COR-L47 (cell line): Measurements from ENCODE around the gene RPS6KA5.
A peak's percentile ranks its signal among the peaks of the same experiment; 100 is the strongest.
"Not testable (repeated sequence)": the region's sequence is repeated elsewhere in the genome, so short reads cannot be mapped to it uniquely, and the experiment has no call there.

Experiments used
- DNase-seq: peaks from one replicate; lab custom pipeline; 2025; lab: John Stamatoyannopoulos, UW

The RPS6KA5 gene

DNA sequence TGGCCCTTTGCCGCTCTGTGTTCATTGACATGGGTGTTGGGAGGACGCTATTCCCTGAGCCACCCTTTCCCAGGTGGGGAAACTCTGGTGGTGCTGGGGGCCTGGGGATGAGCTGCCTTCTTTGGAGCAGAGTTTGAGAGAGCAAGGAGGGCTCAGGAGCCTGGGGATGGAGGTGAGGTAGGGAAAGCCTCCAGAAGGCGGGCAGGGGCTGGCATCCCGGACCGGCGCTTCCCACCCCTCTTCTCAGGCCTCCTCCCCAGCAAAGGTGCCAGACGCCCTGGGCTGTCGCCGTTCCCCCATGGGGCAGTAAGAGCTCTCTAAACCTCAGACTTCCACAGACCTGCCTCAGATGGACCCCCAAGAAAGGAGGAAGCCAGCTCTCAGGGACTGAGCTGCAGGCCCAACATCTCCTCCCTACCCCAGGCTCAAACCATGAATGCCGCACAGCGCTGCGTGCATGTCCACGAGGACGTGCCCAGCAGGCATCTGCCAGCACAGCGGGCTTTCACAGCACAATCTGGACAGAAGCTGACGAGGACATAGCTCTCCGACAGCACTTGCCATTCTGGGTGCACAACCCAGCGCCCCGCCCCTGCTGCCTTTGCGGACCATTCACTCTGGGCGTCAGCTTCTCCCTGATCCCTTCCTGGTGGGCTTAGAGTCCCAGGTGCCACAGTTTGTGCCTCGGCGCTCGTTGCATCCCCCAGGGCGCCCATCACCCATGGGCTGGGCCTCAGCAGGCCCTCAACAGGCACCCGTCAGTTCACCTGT is 229.3 kb downstream of the RPS6KA5 start:
- no peak for DNase-seq

DNA sequence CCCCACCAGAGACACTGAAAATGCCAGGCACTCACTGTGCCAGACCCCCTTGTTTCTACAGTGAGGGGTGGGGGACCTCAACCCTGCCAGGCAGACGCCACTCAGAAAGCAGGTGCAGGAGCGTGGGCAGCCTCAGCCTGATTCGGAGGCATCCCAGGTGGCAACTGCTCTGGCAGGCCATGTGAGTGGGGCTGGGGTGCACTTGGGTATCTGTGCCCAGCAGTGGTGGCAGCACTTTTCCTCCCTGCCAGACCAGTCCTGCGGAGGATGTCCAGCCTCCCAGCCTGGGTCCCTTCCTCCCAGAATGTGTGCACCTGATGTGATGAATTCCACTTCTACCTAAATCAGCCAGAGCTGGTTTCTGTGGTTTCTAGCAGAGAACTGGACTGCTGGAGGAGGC is 230.8 kb downstream of the RPS6KA5 start:
- no peak for DNase-seq

DNA sequence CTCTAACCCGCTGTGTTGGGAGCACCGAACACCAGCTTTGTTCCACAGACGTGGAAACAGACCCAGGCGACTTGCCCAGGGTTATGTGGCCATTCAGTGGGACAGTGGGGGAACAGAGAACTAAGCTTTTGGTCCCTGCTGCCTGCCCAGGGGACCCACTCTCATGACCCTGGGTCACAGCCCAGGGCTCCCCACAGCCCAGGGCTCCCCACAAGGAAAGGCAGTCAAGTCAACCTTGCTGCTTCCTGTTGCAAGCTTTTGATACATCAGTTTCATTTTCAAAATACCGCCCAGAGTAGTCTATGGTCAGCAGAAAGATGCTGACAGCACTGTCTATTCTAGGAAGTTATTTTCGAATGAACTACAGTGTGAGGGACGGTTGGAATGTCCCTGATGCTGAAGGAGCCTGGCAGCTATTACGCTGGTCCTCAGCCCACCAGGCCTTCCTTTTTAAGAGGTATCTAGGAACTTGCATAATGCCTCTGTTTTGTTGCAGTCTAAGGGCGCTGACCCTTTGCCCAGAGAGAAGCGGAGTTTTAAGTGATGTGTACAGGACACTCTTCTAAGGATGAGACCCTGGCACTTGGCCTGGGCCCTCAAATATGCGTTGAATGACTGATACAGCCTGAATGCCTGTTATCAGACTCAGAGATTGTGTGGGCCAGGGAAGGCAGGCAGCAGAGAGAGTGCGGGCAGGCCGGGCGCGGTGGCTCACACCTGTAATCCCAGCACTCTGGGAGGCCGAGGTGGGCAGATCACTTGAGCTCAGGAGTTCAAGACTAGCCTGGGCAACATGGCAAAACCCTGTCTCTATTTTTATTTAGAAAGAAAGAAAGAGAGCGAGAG is 231.6 kb downstream of the RPS6KA5 start:
- no peak for DNase-seq

DNA sequence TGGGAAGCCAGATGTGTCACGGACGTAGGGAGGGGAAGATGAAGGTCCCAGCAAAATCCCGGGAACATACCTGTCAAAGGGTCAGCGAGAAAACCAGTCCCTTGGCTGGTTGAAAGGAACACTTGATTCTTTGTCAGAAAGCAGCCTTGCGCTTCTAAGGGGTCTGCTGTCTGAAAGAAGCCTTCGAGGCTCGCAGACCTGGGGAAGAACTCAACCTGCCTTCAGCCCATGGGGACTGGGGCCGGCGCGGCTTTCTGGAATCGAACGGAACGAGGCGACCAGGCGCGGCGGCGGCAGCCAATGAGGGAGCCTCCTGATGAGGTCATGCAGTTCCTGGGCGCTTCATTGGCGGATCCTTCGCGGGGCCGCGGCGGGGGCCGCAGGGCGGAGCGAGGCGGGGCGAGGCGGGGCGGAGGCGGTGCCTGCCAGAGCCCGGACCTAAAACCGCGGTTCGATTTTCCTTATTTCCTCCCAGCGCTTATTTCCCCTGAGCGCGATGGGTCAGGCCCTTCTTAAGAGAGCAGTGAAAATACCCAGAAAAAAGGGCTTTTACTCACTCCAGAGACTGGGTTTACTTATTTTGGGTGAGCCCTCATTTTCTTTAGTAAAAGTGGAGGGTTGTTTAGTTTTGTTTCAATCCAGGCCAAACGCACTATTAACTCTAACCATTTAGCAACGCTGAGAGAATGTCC is 232.4 kb downstream of the RPS6KA5 start:
- peak; percentile 86 for DNase-seq

GRCh38 chr14:90823542-90823941 is 236.9 kb downstream of the RPS6KA5 start:
- DNase-seq: not testable (repeated sequence)

DNA sequence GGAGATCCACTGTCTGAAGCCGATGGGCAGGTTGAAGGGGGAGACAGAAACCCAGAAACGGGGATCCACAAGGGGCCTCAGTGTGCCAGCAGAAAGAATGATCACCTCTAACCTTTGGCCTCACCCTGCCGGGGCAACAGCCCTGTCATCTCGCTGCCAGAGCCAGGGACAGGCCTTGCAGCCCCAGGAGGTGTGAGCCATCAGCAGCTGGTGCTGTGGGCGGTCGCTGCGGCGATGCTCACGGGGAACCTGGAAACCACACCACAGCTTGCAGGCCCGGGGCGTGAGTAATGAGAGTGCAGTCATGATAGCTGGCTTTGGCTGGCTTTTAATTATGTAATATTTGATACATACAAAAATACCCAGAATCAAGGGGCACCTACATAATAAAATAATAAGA is 239.5 kb downstream of the RPS6KA5 start:
- peak; percentile 15 for DNase-seq

DNA sequence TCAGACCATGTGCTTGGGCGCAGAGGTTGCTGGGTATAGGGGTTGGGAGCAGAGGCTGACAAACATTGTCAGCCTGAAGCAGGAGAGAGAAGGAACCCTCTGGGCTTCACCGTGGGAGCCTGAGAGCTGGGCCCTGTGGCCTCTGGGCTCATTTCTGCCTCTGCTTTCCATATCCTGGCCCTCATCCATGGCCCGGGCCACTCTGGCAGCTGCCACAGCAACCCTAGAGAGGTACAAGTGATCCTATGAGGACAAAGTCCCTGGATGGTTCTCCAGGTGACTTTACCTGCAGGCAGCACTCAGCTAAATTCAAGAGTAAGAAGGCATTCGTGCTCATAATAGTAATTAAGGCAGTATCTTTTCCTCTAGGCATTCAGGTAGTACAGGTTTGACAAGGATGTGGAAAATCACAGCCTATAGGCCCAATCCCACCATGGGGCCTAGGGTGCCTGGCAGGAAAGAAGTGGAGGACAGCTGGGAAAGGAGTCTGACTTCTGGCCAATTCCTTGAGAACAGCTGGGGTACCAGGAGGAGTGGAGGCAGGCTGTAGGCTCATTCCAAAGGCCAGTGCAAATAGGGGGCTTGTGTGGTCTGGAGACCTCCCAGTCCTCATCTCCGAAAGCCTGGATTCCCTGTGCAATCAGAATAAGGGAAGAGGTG is 240.6 kb downstream of the RPS6KA5 start:
- DNase-seq: no peak

GRCh38 chr14:90818715-90819114 is 241.7 kb downstream of the RPS6KA5 start:
- no peak for DNase-seq

DNA sequence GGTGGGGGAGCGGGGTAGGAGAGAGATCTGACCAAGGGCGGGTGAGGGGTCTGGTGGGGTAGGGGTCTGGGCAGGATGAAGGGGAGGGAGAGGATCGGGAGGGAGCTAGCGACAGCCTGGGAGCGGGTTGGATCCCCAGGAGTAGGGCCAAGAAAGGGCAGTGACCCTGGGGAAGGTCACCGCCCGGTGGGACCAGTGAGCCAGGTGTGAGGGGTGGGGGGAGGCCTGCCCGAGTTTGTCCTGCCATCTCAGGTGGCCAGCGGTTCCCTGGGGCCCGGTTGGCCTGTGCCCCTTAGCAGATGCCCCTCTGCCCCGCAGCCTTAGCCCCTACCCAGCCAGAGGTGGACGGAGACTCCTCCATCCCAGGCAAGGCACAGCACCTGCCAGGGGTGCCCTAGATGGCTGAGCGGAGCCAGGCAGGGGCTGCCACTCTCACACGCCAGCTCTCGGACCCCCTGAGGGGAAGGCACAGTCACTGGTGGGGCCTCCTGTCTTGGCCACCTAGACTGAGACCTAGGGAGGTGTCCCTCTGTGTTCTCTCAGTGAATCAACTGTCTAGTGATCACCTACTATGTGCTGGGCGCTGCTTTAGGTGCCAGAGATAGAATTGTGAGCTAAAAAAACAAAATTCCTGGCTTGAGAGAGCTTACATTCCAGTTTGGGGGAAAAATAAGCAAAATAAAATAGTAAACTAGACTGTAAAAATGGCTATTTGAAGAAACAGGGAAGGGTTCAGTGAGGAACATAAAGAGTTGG is 243.6 kb downstream of the RPS6KA5 start:
- no peak for DNase-seq

DNA sequence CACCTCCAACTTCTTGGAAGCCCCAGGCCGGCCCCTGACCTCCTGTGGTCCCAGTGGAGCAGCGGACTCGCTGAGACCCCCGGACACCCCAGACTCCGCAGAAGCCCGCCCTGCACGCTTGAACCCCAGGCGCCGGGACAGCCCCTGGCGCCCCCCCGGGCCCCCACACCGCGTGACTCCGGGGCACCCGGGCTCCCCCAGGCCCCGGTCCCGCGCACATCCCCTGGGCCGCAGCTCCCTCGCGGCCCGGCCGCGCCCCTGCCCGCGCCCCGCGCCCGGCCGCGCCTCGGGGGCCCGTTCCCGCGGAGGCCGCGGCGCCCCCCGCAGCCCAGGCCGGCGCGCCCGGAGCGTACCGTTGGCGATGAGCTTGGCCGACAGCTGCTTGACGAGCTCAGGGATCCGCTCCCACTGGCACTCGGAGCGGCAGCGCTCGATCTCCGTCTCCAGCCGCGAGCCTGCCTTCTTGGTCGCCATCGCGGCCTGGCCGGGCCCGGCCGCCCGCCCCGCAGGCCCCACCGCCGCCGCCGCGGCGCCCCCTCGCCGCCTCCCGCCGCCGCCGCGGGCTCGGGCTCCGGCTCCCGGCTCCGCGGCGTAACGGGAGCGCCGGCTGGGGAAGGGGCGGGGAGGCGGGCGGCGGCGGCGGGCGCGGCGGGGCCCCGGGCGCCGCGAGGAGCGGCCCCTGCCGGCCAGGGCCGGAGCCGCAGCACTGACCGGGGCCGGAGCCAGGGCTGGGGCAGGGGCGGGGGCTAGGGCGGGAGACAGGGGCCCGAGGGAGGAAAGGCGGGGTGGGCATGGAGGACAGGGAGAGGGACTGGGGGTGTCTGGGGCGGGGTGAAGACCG is 244.4 kb downstream of the RPS6KA5 start, which contains the start of gene TTC7B:
TTC7B (minus strand) TSS at position 609 of the 841 bp plus-strand sequence; CDS start at position 474, 135 bp downstream.
- no peak for DNase-seq

- DNase-seq: no peak
Observed at GRCh38 chr14:90815572-90815821, 244.9 kb downstream of the RPS6KA5 start.

DNA sequence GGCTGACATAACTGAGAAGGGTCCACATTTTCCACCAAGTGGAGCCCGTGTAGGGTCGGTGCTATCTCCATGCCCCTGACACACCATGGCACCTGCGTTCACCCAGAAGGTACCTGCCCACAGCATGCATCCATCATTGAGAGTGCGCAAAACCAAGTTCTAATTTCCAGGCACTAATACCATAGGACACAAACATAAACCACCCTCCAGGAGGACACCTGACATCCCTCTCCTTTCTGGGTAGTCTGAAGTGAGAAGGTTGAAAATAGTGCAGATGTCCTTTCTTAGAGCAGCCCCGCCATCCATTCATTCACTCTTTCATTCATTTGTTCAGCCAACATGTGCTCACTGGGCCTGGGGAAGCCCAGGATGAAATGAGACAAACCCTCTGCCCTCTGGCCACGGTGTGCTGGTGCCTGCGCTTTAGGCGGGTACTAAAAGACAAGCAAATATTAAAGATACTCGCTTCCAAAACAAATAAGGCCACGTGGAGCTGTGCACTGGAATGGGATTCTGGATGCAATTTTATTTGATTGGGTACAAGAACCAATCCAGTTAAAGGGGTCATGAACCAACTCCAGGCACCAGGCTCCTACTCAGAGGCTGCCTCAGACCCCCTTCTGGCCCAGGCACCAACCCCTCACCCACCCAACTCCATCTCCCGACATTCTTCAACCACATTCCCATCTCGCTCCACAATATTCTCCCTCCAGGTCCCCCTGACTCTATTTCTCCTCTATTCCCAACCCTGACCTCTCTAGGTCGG is 245.5 kb downstream of the RPS6KA5 start:
- DNase-seq: no peak

GRCh38 chr14:90813442-90813841 is 247.0 kb downstream of the RPS6KA5 start:
- no peak for DNase-seq

GRCh38 chr14:90812109-90812508 is 248.3 kb downstream of the RPS6KA5 start:
- no peak for DNase-seq

- no peak for DNase-seq
Observed at GRCh38 chr14:90811641-90812040, 248.8 kb downstream of the RPS6KA5 start.

- DNase-seq: no peak
Observed at GRCh38 chr14:90810806-90811205, 249.6 kb downstream of the RPS6KA5 start.

DNA sequence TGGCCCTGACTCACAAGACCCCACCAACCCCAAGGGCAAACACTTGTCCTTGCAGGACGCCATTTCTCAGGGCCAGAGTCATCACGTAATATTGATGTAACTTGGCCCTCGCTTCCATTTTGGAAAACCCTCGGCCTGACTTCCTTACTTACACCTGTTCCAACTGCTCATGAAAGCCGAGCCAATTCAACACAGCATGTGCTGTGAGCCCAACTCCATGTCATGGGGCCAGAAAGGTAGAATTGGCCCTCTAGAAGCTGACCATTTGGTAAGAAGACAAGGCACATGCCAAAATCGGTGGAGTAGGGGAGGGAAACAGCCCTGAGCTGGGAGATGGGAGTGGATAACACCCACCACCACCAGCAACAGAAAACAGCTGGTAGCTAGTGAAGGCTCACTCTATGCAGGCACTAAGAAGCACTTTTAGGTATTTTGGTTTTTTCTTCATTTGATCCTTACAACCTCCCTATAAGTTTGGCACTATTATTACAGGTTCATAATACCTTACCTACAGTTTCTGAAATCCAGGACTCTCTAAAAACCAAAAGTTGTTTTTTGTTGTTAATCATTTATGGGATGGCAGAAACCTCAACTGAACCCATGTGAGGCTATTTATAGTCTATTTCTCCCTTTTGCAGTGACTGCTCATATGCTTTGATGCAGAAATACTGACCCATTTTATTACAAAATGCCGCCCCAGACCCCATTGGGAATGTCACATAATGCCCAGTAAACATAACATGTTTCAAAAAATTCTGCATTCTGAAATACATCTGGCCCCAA is 250.7 kb downstream of the RPS6KA5 start:
- no peak for DNase-seq

- no peak for DNase-seq
Observed at GRCh38 chr14:90808759-90809529, 251.5 kb downstream of the RPS6KA5 start.
